ENCODE measurements around the gene ZNF501. TPM values are rescaled to one million over a fixed set of nuclear protein-coding genes. Genes with fewer than 3 reads are reported as not detected.

Gene ZNF501
- total RNA-seq (1 to 10 TPM; 3.0 to 8.7 (median 4.8) TPM), polyA plus RNA-seq (1 to 10 TPM; 1.5 to 1.7 TPM)
- long read RNA-seq, donor 1, partial matches to known transcripts = 0 of 3 reads
- long read RNA-seq, donor 1, other reads (novel, unspliced or antisense) = 0 of 3 reads
- long read RNA-seq, donor 2, partial matches to known transcripts = 0 of 3 reads
- long read RNA-seq, donor 2, other reads (novel, unspliced or antisense) = 0 of 3 reads
- long read RNA-seq, donor 3, transcript ZNF501-201 (3 exons, 3,099 nt) = major isoform, 6 of 8 reads
- long read RNA-seq, donor 3, partial matches to known transcripts = 0 of 8 reads
- long read RNA-seq, donor 3, other reads (novel, unspliced or antisense) = 1 of 8 reads

- 1% methylated on average over 46 of the region's 46 CpGs for WGBS, 2 donors
- H3K27me3 ChIP-seq = no peaks in the 10 kb centered on the region
- H3K36me3 ChIP-seq = peaks cover 0 to 53% (median 35%) of the 10 kb centered on the region in 9 donors
- H3K27ac ChIP-seq = peak within 1 kb of the TSS in 9 of 10 donors; percentile 51 to 79 (median 63)
- ATAC-seq = peak; percentile 99 to 100 (median 100)
- H3K9me3 ChIP-seq = peaks cover 0 to 92% (median 74%) of the 10 kb centered on the region in 11 donors
- peaks cover 0 to 11% (median 3%) of the 10 kb centered on the region in 9 donors for H3K4me1 ChIP-seq
- DNase-seq = peak; percentile 93 to 96
- TF ChIP-seq CTCF (IDR thresholded peaks at IDR 0.05) = no peak
- intact Hi-C loops (cut with DNase I) = loop anchor here in 3 of 10 donors (1.0 to 10.0 kb wide), 4 partner anchors 17 to 135 kb away; partner anchors contain the start of genes ZNF502 (in 2 of the 3), KIAA1143 (in 1 of the 3), KIF15 (in 1 of the 3) and TMEM42 (in 1 of the 3)
- H3K4me3 ChIP-seq = peak within 1 kb of the TSS; percentile 61 to 91 (median 80)
These were observed at the start of gene ZNF501 for GRCh38 chr3:44729384-44729910. Gene ZNF501, plus strand, starts transcription at chr3:44729635. Its CDS starts 4,787 bp downstream, at chr3:44734422.

GRCh38 chr3:44680921-44681455, 48.4 kb upstream of the ZNF501 start:
- TF ChIP-seq CTCF (IDR thresholded peaks at IDR 0.05) = no peak
- no peak for DNase-seq
- intact Hi-C loops (cut with DNase I) = loop anchor here in 1 of 10 donors (10.0 kb wide), 1 partner anchor 146 kb away; no protein-coding TSS in a partner anchor
- Histone ChIP-seq H3K9me3 (peaks cover 0 to 44% (median 3%) of the 10 kb centered on the region in 11 donors), H3K36me3 (peaks cover 0 to 10% (median 0%) of the 10 kb centered on the region in 9 donors), H3K4me1 (peaks cover 0 to 13% (median 7%) of the 10 kb centered on the region in 9 donors), H3K27me3 (peaks cover 0 to 4% (median 0%) of the 10 kb centered on the region in 7 donors), H3K27ac (no peak overlapping the region), H3K4me3 (no peak overlapping the region)
- 97 to 98% methylated on average over 4 of the region's 4 CpGs for WGBS, 2 donors
- no peak for ATAC-seq

GRCh38 chr3:44682182-44682896, 47.1 kb upstream of the ZNF501 start:
- H3K27ac ChIP-seq = no peak overlapping the region
- WGBS, 2 donors = 94 to 96% methylated on average over 2 of the region's 2 CpGs
- no peak for ATAC-seq
- intact Hi-C loops (cut with DNase I) = loop anchor here in 1 of 10 donors (10.0 kb wide), 1 partner anchor 148 kb away; no protein-coding TSS in a partner anchor
- TF ChIP-seq CTCF (IDR thresholded peaks at IDR 0.05) = no peak
- peaks cover 0 to 15% (median 7%) of the 10 kb centered on the region in 9 donors for H3K4me1 ChIP-seq
- peaks cover 0 to 10% (median 0%) of the 10 kb centered on the region in 9 donors for H3K36me3 ChIP-seq
- no peak overlapping the region for H3K4me3 ChIP-seq
- H3K27me3 ChIP-seq = peaks cover 0 to 4% (median 0%) of the 10 kb centered on the region in 7 donors
- DNase-seq = no peak
- peaks cover 0 to 44% (median 3%) of the 10 kb centered on the region in 11 donors for H3K9me3 ChIP-seq
